Left colon (tissue), 2 donors: ENCODE data around the gene LRRC45. TPM values are rescaled to one million over a fixed set of nuclear protein-coding genes. Genes with fewer than 3 reads are reported as not detected.
A peak's percentile ranks its signal among the peaks of the same experiment; 100 is the strongest.
"Not testable (repeated sequence)": the region's sequence is repeated elsewhere in the genome, so short reads cannot be mapped to it uniquely, and the experiment has no call there.

Experiments used
- ATAC-seq: fragments of 200-7000 bp; cut with Tn5 transposase; one replicate; pipeline ENCODE4 v1.9.1; 2020; ENCODE audit warnings: mild to moderate bottlenecking, moderate library complexity
- DNase-seq, 2 donors: peaks; one replicate each; pipeline ENCODE4 v3.0.0-alpha.2; 2020
- intact Hi-C, 2 donors: fragments of 100-400 bp; cut with DNase I in 1 of 2; cut with micrococcal nuclease in 1 of 2; formaldehyde crosslinking; loops; one replicate each; pipeline versions ENCODE4 v1.11.2 to v1.14.0; 2022; cut with DNase I, micrococcal nuclease
- total RNA-seq, 2 donors: library from RNA; stranded (reverse); fragmentation: NEBNext Ultra II Directional; extraction: Animal tissue kit (Norgen Biotek cat#: 25700); gene quantifications; one replicate each; pipeline ENCODE4 v1.2.1, GENCODE V29; 2021
- donor health status: DM: no; HTN: no; CAD: no.
- donor health status: DM: yes; HTN: yes; CAD: no.

LRRC45 gene
- total RNA-seq, 2 donors from 2014 or later, result 14.2 to 20.8 TPM

DNA sequence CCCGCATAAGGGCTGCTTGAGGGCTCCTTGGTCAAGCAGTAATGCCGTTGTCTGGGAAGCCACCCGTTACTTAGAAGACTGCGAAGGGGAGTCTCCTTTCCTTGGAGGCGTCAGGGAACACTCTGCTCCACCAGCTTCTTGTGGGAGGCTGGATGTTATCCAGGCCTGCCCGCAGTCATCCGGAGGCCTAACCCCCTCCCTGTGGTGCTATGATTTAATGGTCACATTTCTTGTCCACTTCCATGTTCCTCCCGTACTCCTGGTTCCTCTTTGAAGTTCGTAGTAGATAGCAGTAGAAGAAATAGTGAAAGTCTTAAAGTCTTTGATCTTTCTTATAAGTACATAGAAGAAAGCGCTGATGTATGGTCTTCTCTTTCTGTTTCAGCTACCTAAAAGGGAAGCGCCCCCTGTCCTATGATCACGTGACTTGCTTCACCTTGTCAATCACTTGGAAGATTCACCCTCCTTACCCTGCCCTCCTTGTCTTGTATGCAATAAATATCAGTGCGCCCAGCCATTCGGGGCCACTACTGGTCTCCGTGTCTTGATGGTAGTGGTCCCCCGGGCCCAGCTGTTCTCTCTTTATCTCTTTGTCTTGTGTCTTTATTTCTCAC, 15.8 kb downstream of the LRRC45 start:
- intact Hi-C loops, ATAC-seq, DNase-seq: not testable (repeated sequence)

DNA sequence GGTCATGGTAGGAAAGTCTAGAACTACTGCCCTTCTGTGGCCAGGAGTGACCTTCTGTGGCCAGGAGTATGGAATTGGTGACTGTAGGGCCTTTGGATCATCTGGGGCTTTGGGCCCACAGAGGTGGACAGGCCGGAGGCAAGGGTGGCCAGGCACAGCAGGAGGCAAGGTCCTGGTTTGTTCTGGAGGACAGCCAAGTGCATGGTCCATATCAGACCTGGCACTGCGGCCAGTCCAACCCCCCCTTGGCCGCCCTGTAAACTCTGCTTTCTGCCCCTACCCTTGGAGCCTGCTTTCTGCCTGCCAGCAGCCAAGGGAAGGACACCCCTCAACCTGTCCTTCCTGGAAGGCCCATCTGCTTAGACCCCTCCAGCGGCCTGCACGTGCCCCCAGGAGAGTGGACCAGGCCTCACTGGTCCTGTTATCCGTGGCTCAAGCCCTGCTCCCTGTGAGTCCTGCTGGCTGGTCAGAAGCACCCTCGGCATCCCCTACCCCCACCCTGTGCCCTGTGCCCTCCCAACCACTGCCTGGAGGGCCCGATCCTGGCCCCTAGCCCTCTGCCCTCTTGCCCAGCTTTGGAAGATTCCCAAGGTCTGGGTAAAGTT, 16.7 kb downstream of the LRRC45 start:
- no peak for ATAC-seq
- DNase-seq, result no peak
- intact Hi-C loops, result no loop called here

GRCh38 chr17:82041144-82041814, 18.2 kb downstream of the LRRC45 start:
- ATAC-seq (no peak), DNase-seq (no peak)
- intact Hi-C loops, result no loop called here

DNA sequence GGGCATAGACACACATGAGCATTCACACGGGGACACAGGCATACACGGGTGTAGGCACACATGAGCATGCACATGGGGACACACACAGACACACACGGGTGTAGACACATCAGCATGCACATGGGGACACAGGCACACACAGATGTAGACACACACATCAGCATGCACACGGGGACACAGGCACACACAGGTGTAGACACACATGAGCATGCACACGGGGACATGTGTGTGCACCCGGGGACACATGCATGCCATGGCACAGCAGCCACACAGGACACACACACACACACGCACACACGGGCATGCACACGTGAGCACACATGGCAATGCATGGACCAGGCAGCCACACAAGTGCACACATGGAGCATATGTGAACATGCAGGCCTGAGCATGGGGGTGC, 19.5 kb downstream of the LRRC45 start:
- DNase-seq (no peak), ATAC-seq (no peak)
- intact Hi-C loops, result no loop called here

DNA sequence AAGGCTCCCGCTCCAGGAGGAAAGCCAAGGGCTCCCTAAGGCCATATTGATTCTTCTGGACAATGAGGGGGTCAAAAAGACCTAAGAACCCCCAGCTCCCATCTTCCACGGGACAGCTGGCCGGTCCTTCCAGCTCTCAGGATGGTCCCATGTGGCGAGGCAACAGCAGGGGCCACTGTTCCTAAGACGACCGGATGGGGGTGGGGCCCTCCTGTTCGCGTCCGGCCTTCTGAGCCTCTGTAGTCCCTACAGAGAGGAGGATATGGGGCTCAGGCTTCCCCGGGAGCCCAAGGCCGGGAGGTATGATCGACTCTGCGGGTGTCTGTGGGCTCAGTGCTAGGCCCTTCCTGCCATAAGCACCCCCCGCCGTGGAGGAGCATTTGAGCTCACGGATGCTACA, 20.4 kb downstream of the LRRC45 start:
- DNase-seq, result no peak
- no peak for ATAC-seq
- intact Hi-C loops, result no loop called here

DNA sequence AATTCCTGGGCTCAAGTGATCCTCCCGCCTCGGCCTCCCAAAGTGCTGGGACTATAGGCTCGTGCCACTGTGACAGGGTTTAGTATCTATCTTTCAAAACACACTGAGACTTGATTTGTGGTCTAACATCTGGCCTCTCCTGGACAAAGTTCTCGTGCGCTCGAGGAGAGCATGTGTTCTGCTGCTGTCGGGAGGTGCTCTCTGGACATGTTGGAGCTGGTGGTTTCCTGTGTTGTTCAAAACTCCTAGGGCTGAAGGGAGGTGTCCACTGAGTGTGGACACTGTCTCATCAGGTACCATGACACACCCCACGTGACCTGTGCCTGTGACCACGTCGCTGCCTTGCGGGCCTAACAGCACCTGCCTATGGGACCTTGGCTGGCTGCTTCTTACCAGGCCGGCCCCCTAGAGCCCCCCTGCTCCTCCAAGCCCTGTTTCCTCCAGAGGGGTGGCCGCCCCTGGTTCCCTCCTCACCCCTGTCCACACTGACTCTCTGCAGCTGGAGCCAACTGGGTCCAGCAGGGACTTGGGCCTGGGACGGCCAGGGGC, 22.9 kb downstream of the LRRC45 start:
- intact Hi-C loops, result no loop called here
- DNase-seq (no peak), ATAC-seq (no peak)

- no peak for ATAC-seq
- DNase-seq, result no peak
- intact Hi-C loops, result no loop called here
These were observed 23.8 kb downstream of the LRRC45 start for GRCh38 chr17:82046903-82047302.

- ATAC-seq (no peak), DNase-seq (no peak)
- intact Hi-C loops, result no loop called here
These were observed 24.3 kb downstream of the LRRC45 start for GRCh38 chr17:82047379-82047778.

- intact Hi-C loops, result no loop called here
- ATAC-seq, result no peak
- no peak for DNase-seq
These were observed 24.9 kb downstream of the LRRC45 start for GRCh38 chr17:82047914-82048570.

GRCh38 chr17:82048571-82048971, 25.5 kb downstream of the LRRC45 start:
- DNase-seq (no peak), ATAC-seq (no peak)
- intact Hi-C loops, result no loop called here

DNA sequence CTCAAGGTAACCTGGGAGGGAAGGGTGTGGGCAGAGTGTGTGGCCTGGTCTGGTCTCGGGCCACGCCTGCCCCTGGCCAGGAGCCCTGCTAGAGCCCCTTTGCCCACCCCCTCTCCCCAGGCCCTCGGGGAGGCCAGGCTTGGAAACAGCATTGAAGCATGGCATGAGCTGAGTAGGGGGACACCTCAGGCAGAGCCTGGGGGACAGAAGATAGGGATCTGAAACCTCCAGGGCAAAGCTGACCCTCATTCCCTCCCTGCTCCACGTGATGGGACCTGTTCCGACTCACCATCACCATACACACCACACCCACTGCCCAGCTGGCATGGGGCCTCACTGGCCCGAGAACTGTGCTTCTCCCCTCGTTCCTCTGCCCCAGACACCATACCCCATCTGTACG, 26.0 kb downstream of the LRRC45 start:
- intact Hi-C loops, result no loop called here
- no peak for ATAC-seq

DNA sequence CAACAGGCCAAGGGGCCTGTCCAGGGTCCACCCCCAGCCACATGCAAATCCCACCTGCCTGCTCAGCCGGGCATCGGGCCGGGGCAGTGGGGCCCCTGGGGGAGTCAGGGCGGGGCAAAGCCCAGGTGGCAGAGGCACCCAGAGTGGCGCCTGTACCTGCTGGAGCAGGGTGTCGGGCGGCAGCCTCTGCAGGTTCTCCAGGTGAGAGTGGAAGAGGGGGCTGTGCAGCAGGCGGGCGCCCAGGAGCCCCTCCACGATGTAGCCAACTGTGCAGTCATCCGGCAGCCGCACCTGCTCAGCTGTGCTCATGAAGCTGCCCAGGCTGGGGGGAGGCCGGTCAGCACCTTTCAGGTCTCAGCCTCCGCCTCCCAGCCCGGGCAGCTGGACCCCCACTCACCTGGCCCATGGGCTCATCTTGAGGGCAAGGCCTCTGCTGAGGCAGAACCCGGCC, 26.4 kb downstream of the LRRC45 start:
- DNase-seq (no peak), ATAC-seq (no peak)
- intact Hi-C loops, result no loop called here

More for the DNA sequence above, 26.0 kb downstream of the LRRC45 start:
- DNase-seq, result no peak

DNA sequence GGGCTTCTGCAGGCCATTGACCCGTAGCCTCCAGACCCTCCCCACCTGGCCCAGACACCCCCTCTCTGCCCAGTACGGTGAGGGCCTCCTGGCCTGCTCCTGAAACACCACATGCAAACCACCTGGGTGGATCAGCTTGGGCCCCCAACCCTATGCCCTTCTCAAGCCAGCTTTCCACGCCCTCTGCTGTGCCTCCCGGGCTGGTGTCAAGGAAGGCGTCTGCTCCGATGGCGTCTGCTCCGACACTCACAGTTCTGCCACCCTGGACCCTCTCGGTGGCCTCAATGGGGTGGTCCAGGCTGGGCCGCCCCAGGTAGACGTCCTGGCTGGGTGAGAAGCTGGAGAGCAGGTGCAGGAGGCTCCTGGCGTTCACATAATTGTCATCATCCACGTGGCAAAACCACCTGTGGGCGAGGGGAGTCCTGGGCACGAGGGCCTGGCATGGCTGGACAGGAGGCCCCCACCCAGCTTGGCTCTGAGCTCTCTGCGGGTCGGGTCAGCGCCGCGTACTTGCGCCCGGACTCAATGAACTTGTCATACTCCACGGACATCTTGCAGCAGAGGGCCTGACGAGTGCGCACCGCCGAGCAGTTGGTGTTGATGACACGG, 27.2 kb downstream of the LRRC45 start:
- intact Hi-C loops, result no loop called here
- DNase-seq (no peak), ATAC-seq (no peak)

- peak; percentile 21 for ATAC-seq
- intact Hi-C loops, result no loop called here
- no peak for DNase-seq
These were observed 27.9 kb downstream of the LRRC45 start for GRCh38 chr17:82050761-82051641.

- ATAC-seq (peak; percentile 82), DNase-seq (peak; percentile 73 to 91)
- intact Hi-C loops, result no loop called here
These were observed 28.9 kb downstream of the LRRC45 start, which contains the start of the genes GPS1 and RFNG for GRCh38 chr17:82051776-82052637. Gene GPS1 (plus strand): TSS chr17:82051898. CDS start chr17:82051932, 34 bp downstream. Gene RFNG (minus strand): TSS chr17:82051811. CDS start chr17:82051766, 45 bp downstream.

DNA sequence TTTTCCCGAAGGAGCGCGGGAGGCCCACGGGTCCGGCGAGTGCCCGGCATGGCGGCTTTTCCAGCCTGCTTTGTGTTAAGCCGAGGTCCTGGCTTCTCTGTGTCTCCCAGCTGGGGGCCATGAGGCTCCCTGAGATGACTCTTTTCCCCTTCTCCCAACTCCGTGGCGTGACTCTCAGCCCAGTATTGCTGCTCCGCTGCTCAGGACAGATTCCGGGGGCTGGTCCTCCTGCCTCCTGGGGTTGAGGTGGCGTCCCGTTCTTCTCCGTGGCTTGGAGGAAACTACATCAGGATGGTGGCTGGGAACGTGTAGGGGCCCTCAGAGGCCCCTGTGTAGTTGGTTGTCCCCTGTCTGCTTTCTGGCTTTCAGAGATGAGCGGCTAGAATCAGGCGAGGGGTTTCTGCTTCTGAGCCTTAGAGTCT, 29.5 kb downstream of the LRRC45 start:
- intact Hi-C loops, result no loop called here
- DNase-seq, result no peak
- ATAC-seq, result no peak

DNA sequence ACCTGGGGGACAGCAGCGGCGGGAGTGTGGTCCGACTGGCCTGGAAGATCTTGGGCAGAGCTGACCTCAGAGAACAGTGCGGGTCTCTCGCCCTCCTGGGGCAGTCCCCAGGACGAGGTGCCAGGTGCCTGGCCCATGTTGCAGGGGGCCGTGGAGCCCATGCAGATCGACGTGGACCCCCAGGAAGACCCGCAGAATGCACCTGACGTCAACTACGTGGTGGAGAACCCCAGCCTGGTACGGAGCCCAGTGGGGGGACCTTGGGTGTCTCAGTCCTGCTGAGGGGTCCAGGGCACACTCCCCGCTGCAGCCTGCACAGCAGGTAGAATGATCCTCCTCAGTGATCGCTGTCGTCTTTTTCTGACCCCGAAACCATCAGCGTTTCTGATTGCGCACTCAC, 30.0 kb downstream of the LRRC45 start:
- DNase-seq (no peak), ATAC-seq (no peak)
- intact Hi-C loops, result no loop called here
